Mesenchymal stem cell (in vitro differentiated cells and primary cell): Measurements from ENCODE around the gene OR2A25.

ENCODE experiments used
- DNase-seq: peaks from one replicate; pipeline ENCODE4 v3.0.0-alpha.2; 2013
- H2AFZ ChIP-seq: one replicate; pipeline ENCODE4 v1.6.1; 2013; ENCODE audit warnings: low read depth, mild to moderate bottlenecking, control low read depth, inconsistent platforms, low read length, moderate library complexity
- H2AK5ac ChIP-seq: 2 replicates; pipeline ENCODE4 v1.6.1; 2013; ENCODE audit warnings: low read length, moderate library complexity, mild to moderate bottlenecking, inconsistent platforms; ENCODE audit not compliant: severe bottlenecking
- H2BK120ac ChIP-seq: one replicate; pipeline ENCODE4 v1.6.1; 2013; ENCODE audit warnings: low read depth, mild to moderate bottlenecking, inconsistent platforms, low read length, moderate library complexity
- H2BK12ac ChIP-seq, 2 experiments: one replicate each; pipeline ENCODE4 v1.6.1; 2013; ENCODE audit warnings: inconsistent platforms in 2 of 2, low read length in 2 of 2, mild to moderate bottlenecking in 2 of 2, moderate library complexity in 2 of 2, control low read depth in 1 of 2
- H2BK15ac ChIP-seq: one replicate; pipeline ENCODE4 v1.6.1; 2013; ENCODE audit warnings: mild to moderate bottlenecking, low read depth, inconsistent platforms; ENCODE audit not compliant: poor library complexity, severe bottlenecking
- H2BK5ac ChIP-seq: 2 replicates; pipeline ENCODE4 v1.6.1; 2013; ENCODE audit warnings: low read depth, mild to moderate bottlenecking, low read length, control low read depth, inconsistent platforms; ENCODE audit not compliant: poor library complexity, severe bottlenecking
- H3K14ac ChIP-seq, 2 experiments: one replicate each; pipeline ENCODE4 v1.6.1; 2013; ENCODE audit warnings: inconsistent platforms in 2 of 2, low read length in 2 of 2, control low read depth in 1 of 2, mild to moderate bottlenecking in 1 of 2, moderate library complexity in 1 of 2
- H3K18ac ChIP-seq, 2 experiments: one replicate each; pipeline ENCODE4 v1.6.1; 2013; ENCODE audit warnings: inconsistent platforms in 2 of 2, low read length in 2 of 2, control low read depth in 1 of 2, low read depth in 1 of 2, mild to moderate bottlenecking in 1 of 2
- H3K23ac ChIP-seq, 2 experiments: one replicate each; pipeline ENCODE4 v1.6.1; 2013; ENCODE audit warnings: inconsistent platforms in 2 of 2, low read length in 2 of 2, mild to moderate bottlenecking in 2 of 2, moderate library complexity in 2 of 2, control low read depth in 1 of 2
- H3K27ac ChIP-seq: 2 replicates; pipeline ENCODE4 v1.5.1; 2013; ENCODE audit warnings: mild to moderate bottlenecking, moderate library complexity, low read length, control low read depth, inconsistent platforms; ENCODE audit not compliant: poor library complexity, severe bottlenecking
- H3K27me3 ChIP-seq, 2 experiments: 2 replicates each; pipeline versions ENCODE4 v1.6.1 to v1.7.0; 2013; ENCODE audit warnings: low read length in 2 of 2, mild to moderate bottlenecking in 2 of 2, moderate library complexity in 2 of 2, control low read depth in 1 of 2, inconsistent platforms in 1 of 2; ENCODE audit not compliant: control insufficient read depth in 1 of 2, insufficient read depth in 1 of 2
- H3K36me3 ChIP-seq, 2 experiments: 2 replicates each; pipeline versions ENCODE4 v1.6.1 to v1.7.0; 2013; ENCODE audit warnings: low read length in 2 of 2, control low read depth in 1 of 2, inconsistent platforms in 1 of 2, low read depth in 1 of 2, mild to moderate bottlenecking in 1 of 2; ENCODE audit not compliant: insufficient read depth in 2 of 2, control insufficient read depth in 1 of 2
- H3K4ac ChIP-seq, 2 experiments: one replicate each; pipeline ENCODE4 v1.6.1; 2013; ENCODE audit warnings: inconsistent platforms in 2 of 2, low read length in 2 of 2, mild to moderate bottlenecking in 2 of 2, moderate library complexity in 2 of 2, control low read depth in 1 of 2, low read depth in 1 of 2
- H3K4me1 ChIP-seq: 2 replicates; pipeline ENCODE4 v1.6.1; 2013; ENCODE audit warnings: low read depth, low read length, control low read depth; ENCODE audit not compliant: control insufficient read depth, insufficient read depth
- H3K4me2 ChIP-seq: 2 replicates; pipeline ENCODE4 v1.6.1; 2013; ENCODE audit warnings: low read length, mild to moderate bottlenecking, inconsistent platforms; ENCODE audit not compliant: poor library complexity, severe bottlenecking
- H3K4me3 ChIP-seq, 2 experiments: 2 replicates each; pipeline versions ENCODE4 v1.5.1 to v1.7.0; 2013; ENCODE audit warnings: low read length in 2 of 2, mild to moderate bottlenecking in 2 of 2, control low read depth in 1 of 2, low read depth in 1 of 2; ENCODE audit not compliant: insufficient read depth in 1 of 2
- H3K79me1 ChIP-seq: replicated peaks from 2 replicates; pipeline ENCODE4 v1.6.1; 2013; ENCODE audit warnings: mild to moderate bottlenecking, control low read depth, low read length, inconsistent platforms; ENCODE audit not compliant: poor library complexity, severe bottlenecking
- H3K9ac ChIP-seq: 2 replicates; pipeline ENCODE4 v1.7.0; 2013; ENCODE audit warnings: mild to moderate bottlenecking, low read length, moderate library complexity
- H3K9me3 ChIP-seq: 2 replicates; pipeline ENCODE4 v1.7.0; 2013; ENCODE audit warnings: mild to moderate bottlenecking, low read length; ENCODE audit not compliant: control insufficient read depth
- H4K8ac ChIP-seq: one replicate; pipeline ENCODE4 v1.6.1; 2013; ENCODE audit warnings: inconsistent platforms, mild to moderate bottlenecking, low read length, moderate library complexity
- H4K91ac ChIP-seq: one replicate; pipeline ENCODE4 v1.6.1; 2013; ENCODE audit warnings: mild to moderate bottlenecking, low read length, inconsistent platforms
- WGBS: methylation state at CpG from one replicate; pipeline ENCODE4 v1.1.7; 2013; ENCODE audit warnings: mixed read lengths; 5-methylcytosine and 5-hydroxymethylcytosine counted together

The OR2A25 gene

GRCh38 chr7:144110272-144110671 lies 40.7 kb downstream of the OR2A25 start:
- Histone ChIP-seq H3K14ac (no peak overlapping the region), H2BK120ac (no peak overlapping the region), H3K4me2 (no peak overlapping the region), H3K36me3 (no peaks in the 10 kb centered on the region), H2AFZ (no peak overlapping the region), H3K4me3 (no peak overlapping the region), H3K79me1 (no peaks in the 10 kb centered on the region), H4K91ac (no peak overlapping the region), H3K27ac (no peak overlapping the region), H2BK15ac (no peak overlapping the region), H3K23ac (no peak overlapping the region), H3K9me3 (no peaks in the 10 kb centered on the region), H2AK5ac (no peak overlapping the region), H2BK12ac (no peak overlapping the region), H3K4ac (no peak overlapping the region), H3K18ac (no peak overlapping the region), H3K4me1 (no peaks in the 10 kb centered on the region), H4K8ac (no peak overlapping the region), H2BK5ac (no peak overlapping the region), H3K27me3 (no peaks in the 10 kb centered on the region), H3K9ac (no peak overlapping the region)
- 73% methylated on average over 4 of the region's 5 CpGs for WGBS
- no peak for DNase-seq

GRCh38 chr7:144113651-144114050 lies 44.0 kb downstream of the OR2A25 start:
- H3K36me3 ChIP-seq, result no peaks in the 10 kb centered on the region
- no peak overlapping the region for H2AFZ ChIP-seq
- H2AK5ac ChIP-seq, result no peak overlapping the region
- H2BK15ac ChIP-seq, result no peak overlapping the region
- H4K8ac ChIP-seq, result no peak overlapping the region
- no peak for DNase-seq
- no peak overlapping the region for H3K4me2 ChIP-seq
- H3K4ac ChIP-seq, result no peak overlapping the region
- no peak overlapping the region for H3K27ac ChIP-seq
- H3K79me1 ChIP-seq, result no peaks in the 10 kb centered on the region
- H4K91ac ChIP-seq, result no peak overlapping the region
- H3K14ac ChIP-seq, result no peak overlapping the region
- no peak overlapping the region for H2BK12ac ChIP-seq
- H3K4me1 ChIP-seq, result no peaks in the 10 kb centered on the region
- H2BK120ac ChIP-seq, result no peak overlapping the region
- no peak overlapping the region for H3K9ac ChIP-seq
- H3K9me3 ChIP-seq, result no peaks in the 10 kb centered on the region
- no peaks in the 10 kb centered on the region for H3K27me3 ChIP-seq
- 10% methylated on average over 1 of the region's 1 CpG for whole genome bisulfite sequencing
- no peak overlapping the region for H2BK5ac ChIP-seq
- H3K23ac ChIP-seq, result no peak overlapping the region
- H3K4me3 ChIP-seq, result no peak overlapping the region
- no peak overlapping the region for H3K18ac ChIP-seq

GRCh38 chr7:144118341-144118740 lies 48.7 kb downstream of the OR2A25 start:
- H3K4me2 ChIP-seq, result no peak overlapping the region
- H3K4me1 ChIP-seq, result no peaks in the 10 kb centered on the region
- no peak overlapping the region for H3K14ac ChIP-seq
- H3K4me3 ChIP-seq, result no peak overlapping the region
- no peak overlapping the region for H3K27ac ChIP-seq
- H2AK5ac ChIP-seq, result no peak overlapping the region
- no peaks in the 10 kb centered on the region for H3K27me3 ChIP-seq
- no peak overlapping the region for H3K9ac ChIP-seq
- H2BK12ac ChIP-seq, result no peak overlapping the region
- H2BK5ac ChIP-seq, result no peak overlapping the region
- no peak overlapping the region for H2BK15ac ChIP-seq
- DNase-seq, result no peak
- no peak overlapping the region for H3K23ac ChIP-seq
- no peak overlapping the region for H4K91ac ChIP-seq
- no peak overlapping the region for H2BK120ac ChIP-seq
- WGBS, result 75% methylated on average over 8 of the region's 8 CpGs
- H2AFZ ChIP-seq, result no peak overlapping the region
- H3K9me3 ChIP-seq, result no peaks in the 10 kb centered on the region
- H3K4ac ChIP-seq, result no peak overlapping the region
- no peaks in the 10 kb centered on the region for H3K79me1 ChIP-seq
- H4K8ac ChIP-seq, result no peak overlapping the region
- H3K18ac ChIP-seq, result no peak overlapping the region
- no peaks in the 10 kb centered on the region for H3K36me3 ChIP-seq

GRCh38 chr7:144122876-144123275 lies 53.3 kb downstream of the OR2A25 start, which contains the start of gene OR2A14:
Gene OR2A14, plus strand, starts transcription at chr7:144123176. Its CDS starts 5,937 bp downstream, at chr7:144129113.
- no peak within 1 kb of the TSS for H4K91ac ChIP-seq
- no peak within 1 kb of the TSS for H2BK15ac ChIP-seq
- no peak within 1 kb of the TSS for H3K4me2 ChIP-seq
- no peak for DNase-seq
- H3K9ac ChIP-seq, result no peak within 1 kb of the TSS
- H3K27me3 ChIP-seq, result no peaks in the 10 kb centered on the region
- H2BK12ac ChIP-seq, result no peak within 1 kb of the TSS
- H2AK5ac ChIP-seq, result no peak within 1 kb of the TSS
- H3K79me1 ChIP-seq, result no peaks in the 10 kb centered on the region
- no peaks in the 10 kb centered on the region for H3K36me3 ChIP-seq
- H2AFZ ChIP-seq, result no peak within 1 kb of the TSS
- H3K27ac ChIP-seq, result no peak within 1 kb of the TSS
- no peak within 1 kb of the TSS for H3K18ac ChIP-seq
- H3K9me3 ChIP-seq, result no peaks in the 10 kb centered on the region
- no peak within 1 kb of the TSS for H2BK120ac ChIP-seq
- H3K4me3 ChIP-seq, result no peak within 1 kb of the TSS
- 43% methylated on average over 1 of the region's 1 CpG for WGBS
- H2BK5ac ChIP-seq, result no peak within 1 kb of the TSS
- H3K4me1 ChIP-seq, result no peaks in the 10 kb centered on the region
- no peak within 1 kb of the TSS for H3K4ac ChIP-seq
- H3K23ac ChIP-seq, result no peak within 1 kb of the TSS
- no peak within 1 kb of the TSS for H3K14ac ChIP-seq
- no peak within 1 kb of the TSS for H4K8ac ChIP-seq
